Lung (tissue), 16 donors: Measurements from ENCODE around the gene PPIP5K1. TPM values are rescaled to one million over a fixed set of nuclear protein-coding genes. Genes with fewer than 3 reads are reported as not detected.
"Not testable (repeated sequence)": the region's sequence is repeated elsewhere in the genome, so short reads cannot be mapped to it uniquely, and the experiment has no call there.

ENCODE experiments used
- ATAC-seq: fragments of 200-7000 bp; cut with Tn5 transposase; one replicate; pipeline ENCODE4 v1.9.1; 2020; ENCODE audit warnings: moderate number of reproducible peaks; ENCODE audit not compliant: insufficient read depth, low FRiP score
- DNase-seq, 3 donors: peaks; one replicate each; pipeline ENCODE4 v3.0.0-alpha.2; 2013 to 2017
- H3K27ac ChIP-seq, 2 donors: one replicate each; pipeline ENCODE4 v1.5.1; 2013; ENCODE audit warnings: mild to moderate bottlenecking in 2 of 2, moderate library complexity in 2 of 2, control low read depth in 1 of 2, inconsistent platforms in 1 of 2, low read depth in 1 of 2, low read length in 1 of 2
- H3K27me3 ChIP-seq, 3 donors: one replicate each; pipeline ENCODE4 v1.5.1; 2013; ENCODE audit warnings: low read length in 2 of 3; ENCODE audit not compliant: control insufficient read depth in 3 of 3, insufficient read depth in 3 of 3
- H3K36me3 ChIP-seq, 4 donors: one replicate each; pipeline ENCODE4 v1.5.1; 2013; ENCODE audit warnings: low read length in 4 of 4, mild to moderate bottlenecking in 1 of 4, moderate library complexity in 1 of 4; ENCODE audit not compliant: control insufficient read depth in 4 of 4, insufficient read depth in 4 of 4
- H3K4me1 ChIP-seq, 5 donors: one replicate each; pipeline ENCODE4 v1.5.1; 2013; ENCODE audit warnings: low read length in 5 of 5, mild to moderate bottlenecking in 2 of 5, moderate library complexity in 1 of 5; ENCODE audit not compliant: control insufficient read depth in 5 of 5, insufficient read depth in 5 of 5
- H3K4me3 ChIP-seq: one replicate; pipeline ENCODE4 v1.5.1; 2013; ENCODE audit warnings: mild to moderate bottlenecking, control low read depth, moderate library complexity
- H3K9ac ChIP-seq, 2 donors: one replicate each; pipeline ENCODE4 v1.5.1; 2013; ENCODE audit warnings: low read length in 2 of 2, control low read depth in 1 of 2; ENCODE audit not compliant: insufficient read depth in 1 of 2
- H3K9me3 ChIP-seq, 4 donors: one replicate each; pipeline ENCODE4 v1.5.1; 2013; ENCODE audit warnings: low read length in 3 of 4, mild to moderate bottlenecking in 1 of 4, moderate library complexity in 1 of 4; ENCODE audit not compliant: control insufficient read depth in 4 of 4, insufficient read depth in 3 of 4
- WGBS, 2 donors: extraction: QIAGEN DNeasy Blood & Tissue Kit; methylation state at CpG; one replicate each; pipeline ENCODE4 v1.1.7; 2013; 5-methylcytosine and 5-hydroxymethylcytosine counted together
- long read RNA-seq, 5 donors: transcript quantifications; one replicate each; lab custom pipeline, GENCODE V29; 2026
- polyA plus RNA-seq, 2 donors: library from polyadenylated mRNA; stranded (reverse); fragments of 200-250 nt; gene quantifications; one replicate each; pipeline ENCODE4 v1.2.1, GENCODE V29; 2013
- total RNA-seq, 2 donors: library from RNA; depleted of rRNA in 1 of 2; stranded (reverse); fragments of >200 nt in 1 of 2; gene quantifications; one replicate each; pipeline ENCODE4 v1.2.1, GENCODE V29; 2014 to 2021
- TF ChIP-seq, protein P1 (sequence below): IDR thresholded peaks from 2 replicates; pipeline ENCODE4 v1.5.1; 2012; ENCODE audit warnings: mild to moderate bottlenecking; ENCODE audit errors: control extremely low read depth, extremely low read depth
- donor health status: control.
- donor health status: control.
- donor health status: Bipolar disorder and iron deficiency.
- donor health status: healthy.
- donor health status: DM: yes; HTN: yes; CAD: no.

Gene PPIP5K1
- total RNA-seq (10 to 100 TPM; 23.9 to 40.2 TPM), polyA plus RNA-seq (1 to 10 TPM; 8.0 to 8.9 TPM)
- long read RNA-seq, donor 1 = 0 reads
- long read RNA-seq, donor 2 = 0 reads
- long read RNA-seq, donor 3 = 0 reads
- long read RNA-seq, donor 4 = 0 reads
- long read RNA-seq, donor 5 = 0 reads

DNA sequence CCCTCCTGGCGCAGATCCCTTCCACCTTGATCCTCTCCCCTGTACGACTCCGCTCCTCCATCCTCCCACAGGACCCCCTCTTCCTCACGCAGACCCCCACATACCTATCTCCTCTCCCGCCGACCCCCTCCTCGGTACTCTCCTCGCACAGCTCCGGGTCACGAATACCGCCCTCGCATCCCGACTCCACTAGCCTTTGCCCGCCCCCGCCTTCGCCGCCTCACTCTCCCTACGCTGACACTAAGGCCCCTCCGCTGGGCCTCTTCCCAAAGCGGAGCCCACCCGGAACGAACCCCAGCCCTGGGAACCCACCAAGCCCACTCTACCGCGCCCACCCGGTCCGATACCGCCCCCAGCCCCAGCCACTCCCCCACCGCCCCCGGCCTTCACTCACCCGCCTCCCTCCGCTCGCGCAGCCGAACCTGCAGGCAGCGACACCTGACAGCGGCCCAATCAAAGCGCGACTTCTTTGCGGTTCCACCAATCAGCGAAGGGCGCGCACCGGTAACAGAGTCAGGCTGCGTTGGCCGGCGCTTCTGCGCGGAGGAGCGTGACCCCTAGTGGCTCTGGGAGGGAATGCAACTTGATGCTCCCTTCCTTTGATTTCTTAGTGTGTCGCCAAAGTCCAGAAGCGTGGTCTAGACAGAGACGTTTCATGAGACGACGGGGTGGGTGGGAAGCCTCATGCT lies at the start of gene PPIP5K1:
PPIP5K1 (minus strand) TSS at position 431 of the 689 bp plus-strand sequence. CDS start 5,704 bp downstream, outside the sequence.
- H3K4me1 ChIP-seq, H3K27me3 ChIP-seq, H3K27ac ChIP-seq, H3K9ac ChIP-seq, H3K4me3 ChIP-seq, H3K36me3 ChIP-seq, H3K9me3 ChIP-seq, DNase-seq: not testable (repeated sequence)
- ATAC-seq = peak; percentile 99
- WGBS, 2 donors = no CpG with 5 or more reads among the region's 54 CpGs

DNA sequence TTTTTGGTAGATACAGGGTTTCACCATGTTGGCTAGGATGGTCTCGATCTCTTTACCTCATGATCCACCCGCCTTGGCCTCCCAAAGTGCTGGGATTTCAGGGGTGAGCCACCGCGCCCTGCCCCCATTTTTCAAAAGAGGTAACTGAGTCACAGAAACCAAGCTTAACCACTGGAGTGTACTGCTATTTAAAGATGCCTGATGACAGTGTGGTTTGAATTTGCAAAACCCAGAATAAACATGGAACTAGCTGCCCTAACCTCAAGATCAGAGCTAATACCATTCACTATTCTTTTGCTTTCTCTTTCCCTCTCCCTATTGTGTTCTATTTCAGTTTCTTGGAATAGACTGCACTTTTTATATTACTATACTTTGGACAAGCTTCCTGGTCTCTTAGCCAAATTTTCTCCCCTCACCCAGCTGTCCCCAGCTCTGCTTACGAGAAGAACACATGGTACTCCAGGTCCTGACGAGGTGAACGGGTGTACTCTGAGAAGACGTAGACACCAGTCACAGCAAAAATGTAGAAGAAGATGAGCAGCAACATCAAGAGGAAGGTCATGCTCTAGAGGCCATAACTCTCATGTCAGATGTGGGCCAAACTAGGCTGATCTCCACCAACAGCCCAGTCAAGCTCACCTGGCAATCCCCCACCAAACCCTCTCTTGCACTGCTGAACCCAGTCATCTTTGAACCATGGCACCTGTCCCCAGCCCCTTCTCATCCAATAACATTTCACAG lies 48.6 kb upstream of the PPIP5K1 start:
- not testable (repeated sequence) for H3K4me3 ChIP-seq, H3K27me3 ChIP-seq, H3K9me3 ChIP-seq, H3K27ac ChIP-seq, ATAC-seq, H3K4me1 ChIP-seq, DNase-seq, H3K9ac ChIP-seq, H3K36me3 ChIP-seq
- WGBS, 2 donors = 86 to 93% methylated on average over 8 of the region's 8 CpGs

DNA sequence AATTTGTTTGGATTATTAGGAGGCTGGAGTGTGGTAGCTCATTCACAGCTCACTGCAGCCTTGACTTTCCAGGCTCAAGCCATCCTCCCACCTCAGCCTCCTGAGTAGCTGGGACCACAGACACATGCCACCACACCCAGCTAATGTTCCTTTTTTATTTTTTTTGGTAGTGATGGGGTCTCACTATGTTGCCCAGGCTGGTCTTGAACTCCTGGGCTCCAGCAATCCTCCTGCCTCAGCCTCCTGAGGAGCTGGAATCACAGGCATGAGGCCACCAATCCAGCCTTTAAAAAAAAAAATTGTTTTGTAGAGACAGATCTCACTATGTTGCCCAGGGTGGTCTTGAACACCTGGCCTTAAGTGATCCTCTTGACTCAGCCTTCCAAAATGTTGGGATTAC lies 36.9 kb upstream of the PPIP5K1 start:
- H3K9ac ChIP-seq, H3K9me3 ChIP-seq, DNase-seq, ATAC-seq, H3K4me1 ChIP-seq, H3K4me3 ChIP-seq, H3K36me3 ChIP-seq, H3K27ac ChIP-seq, H3K27me3 ChIP-seq: not testable (repeated sequence)

DNA sequence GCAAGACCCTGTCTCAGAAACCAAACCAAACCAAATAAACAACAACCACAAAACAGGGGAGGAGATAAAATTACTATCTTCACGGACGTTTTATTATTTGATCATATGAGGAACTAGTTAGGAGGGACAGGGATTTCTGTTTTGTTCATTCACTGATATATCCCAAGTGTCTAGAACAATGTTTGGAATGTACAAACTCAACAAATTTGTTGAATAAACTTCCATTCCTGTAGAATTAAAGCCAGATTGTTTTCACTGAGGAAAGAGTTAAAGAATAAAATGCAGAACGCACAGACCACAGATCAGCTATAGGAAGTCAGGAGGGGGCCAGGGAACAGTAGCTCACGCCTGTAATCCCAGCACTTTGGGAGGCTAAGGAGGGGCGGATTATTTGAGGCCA lies 35.1 kb upstream of the PPIP5K1 start:
- Histone ChIP-seq H3K36me3 (no peaks in the 10 kb centered on the region), H3K4me1 (no peaks in the 10 kb centered on the region), H3K9me3 (no peaks in the 10 kb centered on the region), H3K27ac (no peak overlapping the region), H3K4me3 (no peak overlapping the region), H3K9ac (no peak overlapping the region), H3K27me3 (no peaks in the 10 kb centered on the region)
- TF ChIP-seq, protein P1, sequence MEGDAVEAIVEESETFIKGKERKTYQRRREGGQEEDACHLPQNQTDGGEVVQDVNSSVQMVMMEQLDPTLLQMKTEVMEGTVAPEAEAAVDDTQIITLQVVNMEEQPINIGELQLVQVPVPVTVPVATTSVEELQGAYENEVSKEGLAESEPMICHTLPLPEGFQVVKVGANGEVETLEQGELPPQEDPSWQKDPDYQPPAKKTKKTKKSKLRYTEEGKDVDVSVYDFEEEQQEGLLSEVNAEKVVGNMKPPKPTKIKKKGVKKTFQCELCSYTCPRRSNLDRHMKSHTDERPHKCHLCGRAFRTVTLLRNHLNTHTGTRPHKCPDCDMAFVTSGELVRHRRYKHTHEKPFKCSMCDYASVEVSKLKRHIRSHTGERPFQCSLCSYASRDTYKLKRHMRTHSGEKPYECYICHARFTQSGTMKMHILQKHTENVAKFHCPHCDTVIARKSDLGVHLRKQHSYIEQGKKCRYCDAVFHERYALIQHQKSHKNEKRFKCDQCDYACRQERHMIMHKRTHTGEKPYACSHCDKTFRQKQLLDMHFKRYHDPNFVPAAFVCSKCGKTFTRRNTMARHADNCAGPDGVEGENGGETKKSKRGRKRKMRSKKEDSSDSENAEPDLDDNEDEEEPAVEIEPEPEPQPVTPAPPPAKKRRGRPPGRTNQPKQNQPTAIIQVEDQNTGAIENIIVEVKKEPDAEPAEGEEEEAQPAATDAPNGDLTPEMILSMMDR = no peak
- 21% methylated on average over 5 of the region's 5 CpGs for WGBS, 2 donors
- ATAC-seq (no peak), DNase-seq (no peak)

DNA sequence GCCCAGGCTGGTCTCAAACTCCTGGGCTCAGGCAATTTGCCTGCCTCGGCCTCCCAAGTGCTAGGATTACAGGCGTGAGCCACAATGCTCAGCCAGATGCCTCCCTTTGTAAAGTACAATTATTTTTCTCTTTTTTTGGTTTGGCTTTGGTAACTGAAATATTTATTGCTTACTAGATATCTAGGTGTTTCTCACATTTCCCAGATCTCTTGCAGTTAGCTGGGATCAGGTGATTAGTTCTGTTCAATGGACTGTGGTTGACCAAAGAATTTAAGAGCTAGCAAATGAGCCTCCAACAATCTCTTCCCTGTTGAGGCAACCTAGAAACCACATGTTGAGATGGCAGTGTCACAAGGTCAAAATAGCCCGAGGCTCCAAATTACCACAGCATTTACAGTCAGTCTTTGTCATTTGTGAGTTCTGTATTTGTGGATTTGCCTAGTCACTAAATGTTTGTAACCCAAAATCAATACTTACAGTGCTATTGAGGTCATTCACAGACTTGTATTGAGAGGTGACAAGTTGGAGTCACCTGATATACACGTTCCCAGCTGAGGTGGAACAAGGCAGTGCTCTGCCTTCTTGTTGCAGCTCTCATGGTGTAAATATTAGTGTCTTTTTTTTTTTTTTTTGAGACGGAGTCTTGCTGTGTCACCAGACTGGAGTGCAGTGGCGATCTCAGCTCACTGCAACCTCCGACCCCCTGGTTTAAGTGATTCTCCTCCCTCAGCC lies 32.2 kb upstream of the PPIP5K1 start:
- H3K9me3 ChIP-seq, ATAC-seq, H3K27ac ChIP-seq, H3K9ac ChIP-seq, DNase-seq, H3K27me3 ChIP-seq, H3K4me1 ChIP-seq, H3K36me3 ChIP-seq, H3K4me3 ChIP-seq: not testable (repeated sequence)
- WGBS, 2 donors = 72 to 75% methylated on average over 4 of the region's 7 CpGs

DNA sequence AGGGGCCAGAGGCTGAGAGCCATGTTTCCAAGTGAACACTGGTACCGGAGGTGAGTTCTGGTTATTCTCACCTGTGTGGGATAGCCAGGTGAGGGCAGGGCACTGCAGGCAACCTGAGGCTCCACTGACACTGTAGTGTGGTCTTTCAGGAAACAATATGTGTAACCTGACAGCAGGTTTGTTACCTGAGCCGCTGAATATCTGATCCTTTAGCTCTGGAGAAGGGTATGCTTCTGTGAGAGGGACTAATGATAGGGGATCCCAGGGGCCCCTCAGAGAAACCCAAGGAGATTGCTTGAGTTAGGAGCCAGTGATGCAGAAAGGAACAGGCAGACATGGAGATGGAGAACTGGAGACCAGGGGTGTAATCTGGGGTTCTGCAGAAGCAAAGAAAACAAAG lies 28.7 kb upstream of the PPIP5K1 start, which contains the start of gene STRC:
STRC (minus strand) TSS at position 101 of the 400 bp plus-strand sequence; CDS start at position 23, 78 bp downstream.
- H3K9ac ChIP-seq, H3K27me3 ChIP-seq, H3K9me3 ChIP-seq, ATAC-seq, H3K4me1 ChIP-seq, H3K36me3 ChIP-seq, DNase-seq, H3K27ac ChIP-seq, H3K4me3 ChIP-seq: not testable (repeated sequence)
- WGBS, 2 donors = no CpG with 5 or more reads among the region's 2 CpGs

DNA sequence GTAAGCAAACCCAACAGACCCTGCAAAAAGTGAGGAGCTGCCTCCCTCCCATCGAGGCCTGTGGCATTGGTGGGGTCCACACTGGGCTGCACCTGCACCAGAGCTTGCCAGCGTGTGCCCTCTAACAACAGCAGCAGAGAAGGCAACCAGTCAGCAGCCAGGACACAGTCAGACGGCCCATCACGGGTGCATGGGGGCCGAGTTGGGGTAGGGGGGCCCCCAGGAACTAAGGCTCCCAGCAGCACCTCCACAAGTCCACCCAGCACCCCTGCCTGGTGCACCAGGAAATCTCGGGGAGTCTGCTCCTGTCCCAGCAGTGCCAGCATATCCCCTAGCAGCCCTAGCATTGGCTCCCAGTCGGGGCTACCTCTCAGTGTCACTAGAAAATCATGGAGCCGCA lies 27.7 kb upstream of the PPIP5K1 start:
- WGBS, 2 donors = 65 to 70% methylated on average over 3 to 4 of the region's 8 CpGs
- H3K36me3 ChIP-seq, H3K9me3 ChIP-seq, ATAC-seq, H3K27me3 ChIP-seq, H3K27ac ChIP-seq, H3K9ac ChIP-seq, H3K4me1 ChIP-seq, DNase-seq, H3K4me3 ChIP-seq: not testable (repeated sequence)
